Brain pericyte (primary cell): Measurements from ENCODE around the gene MRPL51.
A peak's percentile ranks its signal among the peaks of the same experiment; 100 is the strongest.

ENCODE experiments used
- DNase-seq: peaks from one replicate; pipeline ENCODE4 v3.0.0-alpha.2; 2012; ENCODE audit warnings: low read depth, low spot score

The MRPL51 gene

GRCh38 chr12:6461401-6462233 lies 31.4 kb downstream of the MRPL51 start:
- no peak for DNase-seq

DNA sequence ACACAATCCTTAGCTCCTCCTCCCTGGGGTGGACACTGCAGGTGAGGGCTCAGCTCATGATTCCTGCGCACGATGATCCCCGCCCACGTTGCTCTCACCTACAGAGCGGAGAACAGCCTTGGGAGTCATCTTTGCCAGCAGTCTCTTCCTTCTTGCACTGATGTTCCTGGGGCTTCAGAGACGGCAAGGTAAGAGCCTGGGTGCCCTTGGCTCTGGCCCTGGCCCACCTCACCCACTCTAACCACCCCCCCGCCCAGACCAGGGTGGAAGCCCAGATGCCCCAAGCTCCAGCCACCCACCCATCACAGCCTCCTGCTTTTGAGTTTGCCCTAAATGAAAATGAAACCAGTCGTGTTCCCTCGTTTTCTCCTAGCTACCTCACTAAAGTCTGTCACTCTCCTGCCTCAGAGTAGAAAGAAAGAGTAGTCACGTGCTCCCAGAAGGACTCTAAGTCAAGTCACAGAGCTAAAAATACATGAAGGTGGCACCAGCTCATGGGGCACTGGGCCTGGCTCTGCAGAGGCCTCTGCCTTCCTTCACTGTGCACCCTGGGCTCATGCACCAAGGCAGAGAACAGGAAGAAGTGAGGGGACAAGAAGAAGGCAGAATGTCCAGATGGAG lies 32.2 kb downstream of the MRPL51 start:
- DNase-seq: no peak

GRCh38 chr12:6459004-6459337 lies 34.1 kb downstream of the MRPL51 start:
- DNase-seq: no peak

DNA sequence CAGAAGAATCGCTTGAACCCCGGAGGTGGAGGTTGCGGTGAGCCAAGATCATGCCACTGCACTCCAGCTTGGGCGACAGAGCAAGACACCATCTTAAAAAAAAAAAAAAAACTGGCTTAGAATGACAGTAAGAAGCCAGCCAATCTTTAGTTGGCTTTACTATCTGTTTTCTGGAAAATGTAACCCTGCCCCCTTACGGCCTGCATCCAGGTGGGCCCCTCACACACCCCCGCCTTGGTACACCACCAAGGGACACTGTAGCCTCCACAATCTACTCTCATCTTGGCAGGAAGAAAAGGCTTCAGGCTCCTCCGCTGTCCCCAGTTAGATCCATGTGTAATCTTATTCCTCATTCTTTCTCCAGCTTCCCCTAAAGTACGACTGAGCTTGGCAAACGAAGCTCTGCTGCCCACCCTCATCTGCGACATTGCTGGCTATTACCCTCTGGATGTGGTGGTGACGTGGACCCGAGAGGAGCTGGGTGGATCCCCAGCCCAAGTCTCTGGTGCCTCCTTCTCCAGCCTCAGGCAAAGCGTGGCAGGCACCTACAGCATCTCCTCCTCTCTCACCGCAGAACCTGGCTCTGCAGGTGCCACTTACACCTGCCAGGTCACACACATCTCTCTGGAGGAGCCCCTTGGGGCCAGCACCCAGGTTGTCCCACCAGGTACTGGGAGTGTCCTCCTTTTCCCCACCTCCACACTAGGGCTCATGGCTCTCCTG lies 34.6 kb downstream of the MRPL51 start:
- no peak for DNase-seq

DNA sequence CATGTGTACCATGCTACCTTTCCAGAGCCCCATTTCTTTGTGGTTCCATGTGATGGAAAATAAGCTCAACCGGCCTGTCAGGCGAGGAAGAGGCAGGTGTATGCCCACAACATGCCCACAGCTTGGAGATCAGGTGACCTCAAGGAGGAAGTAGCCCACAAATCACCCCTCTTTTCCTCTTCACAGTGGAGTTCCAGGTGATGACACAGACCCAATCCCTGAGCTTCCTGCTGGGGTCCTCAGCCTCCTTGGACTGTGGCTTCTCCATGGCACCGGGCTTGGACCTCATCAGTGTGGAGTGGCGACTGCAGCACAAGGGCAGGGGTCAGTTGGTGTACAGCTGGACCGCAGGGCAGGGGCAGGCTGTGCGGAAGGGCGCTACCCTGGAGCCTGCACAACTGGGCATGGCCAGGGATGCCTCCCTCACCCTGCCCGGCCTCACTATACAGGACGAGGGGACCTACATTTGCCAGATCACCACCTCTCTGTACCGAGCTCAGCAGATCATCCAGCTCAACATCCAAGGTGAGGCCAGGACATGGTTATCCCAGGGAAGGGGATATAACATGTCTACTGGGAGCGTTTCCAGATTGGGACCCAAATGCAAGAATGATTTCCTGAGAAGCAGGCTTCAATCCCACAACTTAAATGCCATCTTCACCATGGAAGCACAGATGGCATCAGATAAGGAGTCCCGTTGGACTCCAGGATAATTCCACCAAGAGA lies 35.7 kb downstream of the MRPL51 start:
- no peak for DNase-seq

DNA sequence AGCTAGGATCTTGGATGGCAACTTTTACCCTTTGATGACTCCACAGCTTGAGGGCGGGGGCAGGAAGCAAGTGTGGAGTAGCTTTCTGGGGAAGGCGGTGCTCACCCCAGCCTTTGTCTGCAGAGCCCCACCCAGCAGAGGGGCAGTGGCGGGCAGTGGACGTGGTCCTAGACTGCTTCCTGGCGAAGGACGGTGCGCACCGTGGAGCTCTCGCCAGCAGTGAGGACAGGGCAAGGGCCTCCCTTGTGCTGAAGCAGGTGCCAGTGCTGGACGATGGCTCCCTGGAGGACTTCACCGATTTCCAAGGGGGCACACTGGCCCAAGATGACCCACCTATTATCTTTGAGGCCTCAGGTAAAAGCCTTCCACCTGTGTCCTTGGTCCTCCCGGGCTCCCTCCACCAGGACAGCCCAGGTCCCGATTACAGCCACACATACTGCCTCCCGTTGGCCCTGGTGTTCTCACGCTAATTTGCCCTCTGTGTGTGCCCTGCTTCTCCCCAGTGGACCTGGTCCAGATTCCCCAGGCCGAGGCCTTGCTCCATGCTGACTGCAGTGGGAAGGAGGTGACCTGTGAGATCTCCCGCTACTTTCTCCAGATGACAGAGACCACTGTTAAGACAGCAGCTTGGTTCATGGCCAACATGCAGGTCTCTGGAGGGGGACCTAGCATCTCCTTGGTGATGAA lies 40.0 kb downstream of the MRPL51 start:
- no peak for DNase-seq

DNA sequence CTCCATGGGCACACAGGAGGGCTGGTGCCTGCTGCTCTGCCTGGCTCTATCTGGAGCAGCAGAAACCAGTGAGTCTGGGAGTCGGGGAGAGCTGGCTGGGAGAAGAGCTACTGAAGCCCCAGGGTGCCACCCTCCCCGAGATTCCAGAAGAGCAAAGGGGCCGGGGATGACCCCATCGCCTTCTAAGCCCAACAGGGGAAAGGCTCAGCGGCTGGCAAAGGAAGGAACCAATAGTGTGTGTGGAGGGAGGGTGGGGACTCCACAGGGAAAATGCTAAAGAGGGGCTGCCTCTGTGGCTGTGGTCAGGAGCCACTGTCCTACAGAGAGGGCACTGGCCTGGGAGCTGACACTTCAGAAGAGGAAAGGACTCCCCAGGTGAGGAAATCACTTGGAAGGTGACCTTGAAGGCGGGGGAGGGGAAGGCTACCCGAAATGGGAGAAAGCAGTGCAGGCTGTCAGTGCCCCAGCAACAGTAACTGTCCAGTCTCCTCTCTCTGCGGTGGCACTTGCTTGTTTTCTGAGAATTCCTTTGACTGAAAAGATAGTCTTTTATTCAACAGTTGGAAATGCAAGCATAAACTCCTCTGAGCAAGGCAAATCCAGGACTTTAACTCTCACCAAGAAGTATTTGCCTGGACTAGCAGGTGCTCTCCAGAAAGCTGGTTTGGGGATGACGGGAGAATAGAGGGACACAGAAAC lies 40.7 kb downstream of the MRPL51 start:
- DNase-seq: no peak

- DNase-seq: peak; percentile 61
Measured at GRCh38 chr12:6451348-6452244, 41.5 kb downstream of the MRPL51 start, which contains the start of gene TAPBPL. Gene TAPBPL (plus strand): TSS chr12:6452042. CDS start chr12:6452249, 207 bp downstream.

GRCh38 chr12:6450869-6451347 lies 42.2 kb downstream of the MRPL51 start:
- DNase-seq: no peak

DNA sequence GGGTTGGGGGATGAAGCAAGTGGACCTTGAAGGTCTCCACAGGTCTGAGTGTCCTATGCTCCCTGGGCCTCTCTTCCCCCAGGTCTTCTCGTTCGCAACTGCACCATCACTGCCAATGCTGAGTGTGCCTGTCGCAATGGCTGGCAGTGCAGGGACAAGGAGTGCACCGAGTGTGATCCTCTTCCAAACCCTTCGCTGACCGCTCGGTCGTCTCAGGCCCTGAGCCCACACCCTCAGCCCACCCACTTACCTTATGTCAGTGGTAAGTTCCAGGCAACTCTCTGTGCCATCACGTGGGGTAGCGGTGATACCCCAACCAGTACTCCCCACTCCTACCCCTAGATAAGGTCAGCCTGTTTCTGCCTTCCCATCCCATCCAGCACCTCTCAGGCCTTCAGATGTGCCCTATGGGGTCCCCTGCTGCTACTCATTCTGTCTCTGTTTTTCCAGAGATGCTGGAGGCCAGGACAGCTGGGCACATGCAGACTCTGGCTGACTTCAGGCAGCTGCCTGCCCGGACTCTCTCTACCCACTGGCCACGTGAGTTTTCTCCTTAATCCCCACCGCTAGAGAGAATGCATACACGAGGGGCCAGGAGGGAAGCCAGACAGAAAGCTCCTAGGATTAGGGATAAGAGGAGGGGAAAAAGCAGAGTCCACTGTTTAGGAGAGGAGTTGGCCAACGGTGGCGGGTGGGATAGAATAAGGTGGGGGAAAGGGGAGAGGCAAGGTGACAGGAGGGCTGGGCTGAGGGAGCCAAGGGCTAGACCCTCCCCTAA lies 42.8 kb downstream of the MRPL51 start:
- no peak for DNase-seq

DNA sequence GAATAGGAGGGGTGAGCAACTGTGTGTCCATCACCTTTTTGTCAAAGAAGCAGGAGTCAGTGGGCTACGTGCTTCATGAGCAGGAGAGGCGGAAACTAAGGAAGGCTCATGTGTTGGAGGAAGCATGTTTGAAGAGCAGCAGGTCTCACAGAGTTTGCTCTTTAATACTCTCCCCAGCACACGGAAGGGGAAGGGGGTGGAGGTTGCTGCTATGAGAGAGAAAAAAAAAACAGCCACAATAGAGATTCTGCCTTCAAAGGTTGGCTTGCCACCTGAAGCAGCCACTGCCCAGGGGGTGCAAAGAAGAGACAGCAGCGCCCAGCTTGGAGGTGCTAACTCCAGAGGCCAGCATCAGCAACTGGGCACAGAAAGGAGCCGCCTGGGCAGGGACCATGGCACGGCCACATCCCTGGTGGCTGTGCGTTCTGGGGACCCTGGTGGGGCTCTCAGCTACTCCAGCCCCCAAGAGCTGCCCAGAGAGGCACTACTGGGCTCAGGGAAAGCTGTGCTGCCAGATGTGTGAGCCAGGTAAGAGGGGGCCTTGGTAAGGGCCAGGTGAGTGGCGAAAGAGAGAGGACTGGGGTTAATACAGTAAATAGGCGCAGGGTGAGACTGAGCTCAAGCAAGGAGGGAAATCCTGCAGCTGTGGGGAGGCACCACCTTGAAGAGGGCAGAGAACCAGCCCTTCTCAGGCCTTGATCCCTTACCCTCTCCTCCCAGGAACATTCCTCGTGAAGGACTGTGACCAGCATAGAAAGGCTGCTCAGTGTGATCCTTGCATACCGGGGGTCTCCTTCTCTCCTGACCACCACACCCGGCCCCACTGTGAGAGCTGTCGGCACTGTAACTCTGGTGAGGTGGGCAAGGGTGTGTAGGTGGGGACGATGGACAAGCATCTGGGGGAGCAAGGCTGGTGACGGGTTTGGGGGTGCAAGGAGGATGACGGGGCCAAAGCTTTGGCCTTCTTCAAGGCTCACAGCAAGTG lies 48.1 kb downstream of the MRPL51 start, which contains the start of gene CD27:
Gene CD27 (plus strand): TSS at position 252 of the 985 bp plus-strand sequence. CDS start 141 bp downstream, at position 393.
- no peak for DNase-seq

- no peak for DNase-seq
Measured at GRCh38 chr12:6444031-6444430, 49.0 kb downstream of the MRPL51 start.

DNA sequence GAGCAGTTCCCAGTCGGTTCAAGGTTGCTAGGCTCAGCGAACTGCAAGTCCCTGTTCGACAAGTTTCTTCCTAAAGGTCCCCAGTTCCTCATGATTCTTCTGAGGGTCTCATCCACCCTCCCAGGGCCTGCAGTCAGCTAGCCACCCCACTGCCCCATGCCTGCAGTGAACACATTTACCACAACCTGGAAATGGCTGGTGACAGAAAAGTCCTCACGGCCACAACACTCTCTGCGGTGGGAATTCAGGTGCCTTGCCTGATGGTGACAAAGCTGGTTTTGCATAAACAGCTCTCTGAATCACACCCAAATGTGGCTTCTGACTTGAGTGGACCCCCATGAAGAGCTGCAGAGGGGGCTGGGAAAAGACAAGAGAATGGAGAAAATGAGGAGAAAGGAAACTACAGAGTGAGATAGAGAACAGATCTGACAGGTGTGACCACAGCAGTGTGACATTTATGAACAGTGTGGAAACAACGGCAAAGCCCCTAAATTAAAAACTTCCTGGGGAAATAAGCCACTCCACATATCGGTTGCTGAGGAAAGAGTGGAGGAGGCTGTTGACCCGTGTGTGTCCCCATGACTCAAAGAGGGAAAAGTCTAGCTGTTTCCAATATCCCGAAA lies 49.6 kb downstream of the MRPL51 start:
- no peak for DNase-seq

GRCh38 chr12:6442836-6443235 lies 50.2 kb downstream of the MRPL51 start:
- no peak for DNase-seq
